ENCODE measurements around the gene TMIGD3. TPM values are rescaled to one million over a fixed set of nuclear protein-coding genes. Genes with fewer than 3 reads are reported as not detected.

The TMIGD3 gene
- total RNA-seq, 2 experiments from 2014 or later, result not detected

- Histone ChIP-seq H3K4me3 (ENCODE audit: low read length) (peak overlapping the region; percentile 58), H3K27ac (ENCODE audit: low read depth in 1 of 2, low read length in 2 of 2) (no peak overlapping the region), H3K4me1 (ENCODE audit: insufficient read depth, low read length) (peaks cover 74% of the 10 kb centered on the region), H3K9me3 (ENCODE audit: control insufficient read depth in 1 of 2, insufficient read depth in 1 of 2, low read length in 2 of 2) (no peaks in the 10 kb centered on the region), H3K27me3 (ENCODE audit: control insufficient read depth in 1 of 2, insufficient read depth in 2 of 2, low read length in 2 of 2) (no peaks in the 10 kb centered on the region), H3K36me3 (ENCODE audit: insufficient read depth, low read length) (no peaks in the 10 kb centered on the region)
- no peak for TF ChIP-seq CTCF (IDR thresholded peaks at IDR 0.05)
- peak overlapping the region; percentile 73 for H3K4me3 Mint-ChIP-seq
- H3K27ac Mint-ChIP-seq, result peak overlapping the region; percentile 66
- H3K27me3 Mint-ChIP-seq, result no peaks in the 10 kb centered on the region
- no peak for ATAC-seq (ENCODE audit: poor library complexity)
- POLR2A ChIA-PET, result interaction anchor here (0.6 to 2.6 kb wide), 7 partner anchors 8 to 146 kb away, joined by 3 to 28 read pairs (median 5); no protein-coding TSS in a partner anchor
- intact Hi-C loops (cut with DNase I, micrococcal nuclease), result no loop called here
- CTCF ChIA-PET, result interaction anchor here (0.9 to 4.6 kb wide), 4 partner anchors 8 to 200 kb away, joined by 3 to 27 read pairs (median 4); no protein-coding TSS in a partner anchor
- peak in 3 of 14 experiments; percentile 11 to 51 (median 37) for DNase-seq
- no peaks in the 10 kb centered on the region for H3K9me3 Mint-ChIP-seq
- H3K4me1 Mint-ChIP-seq (ENCODE audit: low read depth), result peaks cover 40% of the 10 kb centered on the region
- no peaks in the 10 kb centered on the region for H3K36me3 Mint-ChIP-seq (ENCODE audit: low read depth)
Observed at GRCh38 chr1:111515291-111516004, 12.0 kb upstream of the TMIGD3 start.

GRCh38 chr1:111513410-111514020 is 10.1 kb upstream of the TMIGD3 start:
- POLR2A ChIA-PET, result interaction anchor here (0.6 to 1.4 kb wide), 2 partner anchors 91 to 149 kb away, joined by 3 to 5 read pairs; no protein-coding TSS in a partner anchor
- CTCF ChIA-PET, result interaction anchor here (1.2 kb wide), 1 partner anchor 165 kb away, joined by 3 read pairs; no protein-coding TSS in a partner anchor
- Mint-ChIP-seq H3K4me1 (ENCODE audit: low read depth) (peaks cover 42% of the 10 kb centered on the region), H3K9me3 (no peaks in the 10 kb centered on the region), H3K4me3 (peak overlapping the region; percentile 32), H3K36me3 (ENCODE audit: low read depth) (no peaks in the 10 kb centered on the region), H3K27me3 (no peaks in the 10 kb centered on the region), H3K27ac (no peak overlapping the region)
- no peak for ATAC-seq (ENCODE audit: poor library complexity)
- H3K9me3 ChIP-seq (ENCODE audit: control insufficient read depth in 1 of 2, insufficient read depth in 1 of 2, low read length in 2 of 2), result no peaks in the 10 kb centered on the region
- no peak overlapping the region for H3K27ac ChIP-seq (ENCODE audit: low read depth in 1 of 2, low read length in 2 of 2)
- TF ChIP-seq CTCF (IDR thresholded peaks at IDR 0.05), result no peak
- no peaks in the 10 kb centered on the region for H3K27me3 ChIP-seq (ENCODE audit: control insufficient read depth in 1 of 2, insufficient read depth in 2 of 2, low read length in 2 of 2)
- peaks cover 91% of the 10 kb centered on the region for H3K4me1 ChIP-seq (ENCODE audit: insufficient read depth, low read length)
- intact Hi-C loops (cut with DNase I, micrococcal nuclease), result no loop called here
- DNase-seq, result no peak
- no peak overlapping the region for H3K4me3 ChIP-seq (ENCODE audit: low read length)
- H3K36me3 ChIP-seq (ENCODE audit: insufficient read depth, low read length), result no peaks in the 10 kb centered on the region

GRCh38 chr1:111512931-111513330 is 9.5 kb upstream of the TMIGD3 start:
- no peak for TF ChIP-seq CTCF (IDR thresholded peaks at IDR 0.05)
- DNase-seq (no peak), ATAC-seq (ENCODE audit: poor library complexity) (no peak)
- Histone ChIP-seq H3K4me1 (ENCODE audit: insufficient read depth, low read length) (peaks cover 96% of the 10 kb centered on the region), H3K27me3 (ENCODE audit: control insufficient read depth in 1 of 2, insufficient read depth in 2 of 2, low read length in 2 of 2) (no peaks in the 10 kb centered on the region), H3K4me3 (ENCODE audit: low read length) (no peak overlapping the region), H3K9me3 (ENCODE audit: control insufficient read depth in 1 of 2, insufficient read depth in 1 of 2, low read length in 2 of 2) (no peaks in the 10 kb centered on the region), H3K27ac (ENCODE audit: low read depth in 1 of 2, low read length in 2 of 2) (no peak overlapping the region), H3K36me3 (ENCODE audit: insufficient read depth, low read length) (no peaks in the 10 kb centered on the region)
- Mint-ChIP-seq H3K27ac (no peak overlapping the region), H3K36me3 (ENCODE audit: low read depth) (no peaks in the 10 kb centered on the region), H3K4me1 (ENCODE audit: low read depth) (peaks cover 43% of the 10 kb centered on the region), H3K4me3 (no peak overlapping the region), H3K27me3 (no peaks in the 10 kb centered on the region), H3K9me3 (no peaks in the 10 kb centered on the region)
- ChIA-PET CTCF (no interaction called here), POLR2A (interaction anchor here (0.6 kb wide), 1 partner anchor 150 kb away, joined by 3 read pairs; no protein-coding TSS in a partner anchor)
- intact Hi-C loops (cut with DNase I, micrococcal nuclease), result no loop called here

Data from CD4-positive, alpha-beta T cell (primary cell).